ENCODE data around the gene BCL2.
"Not testable (repeated sequence)": the region's sequence is repeated elsewhere in the genome, so short reads cannot be mapped to it uniquely, and the experiment has no call there.

Gene BCL2

DNA sequence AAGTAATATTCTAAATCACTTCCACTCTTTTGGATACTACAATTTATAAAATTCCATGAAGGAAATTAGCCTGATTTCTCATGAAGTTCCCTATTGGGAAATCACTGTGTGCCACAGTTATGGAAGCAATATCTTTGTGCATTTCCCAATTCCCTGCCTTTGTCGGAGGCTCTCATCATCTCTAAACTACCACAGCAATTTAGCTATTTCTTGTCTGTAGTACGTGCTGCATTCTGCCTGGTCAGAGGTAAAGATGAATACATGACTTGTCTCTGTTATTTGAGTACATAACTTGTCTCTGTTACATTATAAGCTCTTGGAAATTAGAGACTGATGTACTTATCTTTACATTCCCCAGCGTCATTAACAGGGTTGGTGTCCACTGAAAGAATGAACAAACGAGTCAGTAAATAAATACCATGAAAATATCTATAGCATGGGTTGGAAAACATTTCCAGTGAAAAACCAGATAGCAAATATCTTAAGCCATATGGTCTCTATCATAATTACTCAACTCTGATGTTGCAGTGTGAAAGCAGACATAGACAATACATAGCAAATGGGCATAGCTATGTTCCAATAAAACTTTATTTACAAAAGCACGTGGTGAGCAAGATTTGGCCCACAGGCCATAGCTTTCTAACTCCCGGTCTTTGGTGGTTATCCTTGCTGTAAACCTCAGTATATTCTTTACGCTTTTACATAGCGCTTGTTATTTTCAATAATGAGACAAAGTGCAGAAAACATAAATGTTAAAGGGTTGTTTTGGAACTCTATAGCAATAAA, 78.8 kb downstream of the BCL2 start:
- Histone ChIP-seq H3K27me3 (no peaks in the 10 kb centered on the region), H3K36me3 (no peaks in the 10 kb centered on the region), H3K4me3 (ENCODE audit: low read depth in 1 of 2, low read length in 1 of 2) (no peak overlapping the region), H3K4me1 (ENCODE audit: control insufficient read depth in 1 of 2, insufficient read depth in 1 of 2, low read depth in 1 of 2, low read length in 1 of 2) (peaks cover 30 to 34% of the 10 kb centered on the region in 2 experiments), H3K27ac (no peak overlapping the region), H3K9me3 (no peaks in the 10 kb centered on the region)
- TF ChIP-seq, protein P1, sequence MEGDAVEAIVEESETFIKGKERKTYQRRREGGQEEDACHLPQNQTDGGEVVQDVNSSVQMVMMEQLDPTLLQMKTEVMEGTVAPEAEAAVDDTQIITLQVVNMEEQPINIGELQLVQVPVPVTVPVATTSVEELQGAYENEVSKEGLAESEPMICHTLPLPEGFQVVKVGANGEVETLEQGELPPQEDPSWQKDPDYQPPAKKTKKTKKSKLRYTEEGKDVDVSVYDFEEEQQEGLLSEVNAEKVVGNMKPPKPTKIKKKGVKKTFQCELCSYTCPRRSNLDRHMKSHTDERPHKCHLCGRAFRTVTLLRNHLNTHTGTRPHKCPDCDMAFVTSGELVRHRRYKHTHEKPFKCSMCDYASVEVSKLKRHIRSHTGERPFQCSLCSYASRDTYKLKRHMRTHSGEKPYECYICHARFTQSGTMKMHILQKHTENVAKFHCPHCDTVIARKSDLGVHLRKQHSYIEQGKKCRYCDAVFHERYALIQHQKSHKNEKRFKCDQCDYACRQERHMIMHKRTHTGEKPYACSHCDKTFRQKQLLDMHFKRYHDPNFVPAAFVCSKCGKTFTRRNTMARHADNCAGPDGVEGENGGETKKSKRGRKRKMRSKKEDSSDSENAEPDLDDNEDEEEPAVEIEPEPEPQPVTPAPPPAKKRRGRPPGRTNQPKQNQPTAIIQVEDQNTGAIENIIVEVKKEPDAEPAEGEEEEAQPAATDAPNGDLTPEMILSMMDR (IDR thresholded peaks at IDR 0.05), result no peak

DNA sequence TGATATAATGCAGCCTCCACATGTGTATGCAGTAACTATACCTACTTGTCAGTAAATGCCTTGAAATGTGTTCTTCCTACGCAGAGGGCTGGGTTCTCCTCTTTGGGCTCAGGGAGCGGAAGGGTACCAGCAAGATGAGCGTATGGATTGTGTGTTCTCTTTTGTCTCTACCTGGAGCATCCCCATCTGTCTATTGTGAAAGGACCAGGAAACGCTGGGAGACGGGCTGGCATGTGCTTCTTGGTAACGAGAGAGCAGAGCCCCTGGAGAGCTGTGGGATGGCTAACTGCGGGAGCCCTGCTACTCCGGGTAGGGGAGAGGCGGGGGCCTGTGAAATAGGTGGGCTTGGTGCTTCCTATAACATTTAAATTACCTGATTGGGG, 80.9 kb downstream of the BCL2 start:
- H3K36me3 ChIP-seq, result no peaks in the 10 kb centered on the region
- no peaks in the 10 kb centered on the region for H3K9me3 ChIP-seq
- H3K27ac ChIP-seq, result no peak overlapping the region
- no peak overlapping the region for H3K4me3 ChIP-seq (ENCODE audit: low read depth in 1 of 2, low read length in 1 of 2)
- H3K27me3 ChIP-seq, result no peaks in the 10 kb centered on the region
- peaks cover 31 to 39% of the 10 kb centered on the region in 2 experiments for H3K4me1 ChIP-seq (ENCODE audit: control insufficient read depth in 1 of 2, insufficient read depth in 1 of 2, low read depth in 1 of 2, low read length in 1 of 2)
- TF ChIP-seq, protein P1 (IDR thresholded peaks at IDR 0.05), result no peak

DNA sequence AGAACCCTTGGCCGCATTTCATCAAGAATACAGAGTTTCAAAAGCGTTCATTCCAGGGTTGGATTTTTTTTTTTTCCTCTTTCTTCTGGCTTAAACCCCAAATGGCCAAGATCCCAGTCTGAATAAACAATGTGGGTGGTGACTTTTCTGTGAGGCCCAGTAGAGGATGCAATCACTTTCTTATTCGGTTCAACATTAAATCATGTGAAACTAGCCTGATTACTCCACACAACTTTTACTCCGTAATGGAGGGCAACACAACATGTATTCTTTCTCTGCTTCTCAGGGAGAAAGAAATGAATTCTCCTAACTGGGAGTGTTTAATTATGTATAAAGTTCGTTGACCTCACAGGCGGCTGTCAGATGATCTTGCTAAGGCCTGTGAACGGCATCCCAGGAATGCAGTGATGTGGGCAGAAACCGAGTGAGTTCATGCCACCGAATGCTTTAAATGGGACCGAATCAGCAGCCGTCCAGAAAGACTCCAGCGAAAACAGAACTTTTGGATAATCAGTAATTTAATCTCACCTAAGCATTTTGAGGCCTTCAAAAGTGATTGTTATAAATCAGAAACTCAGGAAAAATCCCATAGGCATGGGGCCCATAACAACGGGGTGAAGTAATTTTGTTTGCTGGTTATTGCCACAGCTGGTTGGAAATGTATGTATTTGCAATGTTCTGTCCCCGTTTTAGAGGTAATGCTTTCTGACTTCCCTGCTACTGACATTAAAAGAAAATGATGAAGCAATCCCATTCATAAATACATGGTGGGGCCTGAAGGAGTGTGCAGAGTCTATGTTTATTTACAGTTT, 81.5 kb downstream of the BCL2 start:
- Histone ChIP-seq H3K4me3 (ENCODE audit: low read depth in 1 of 2, low read length in 1 of 2) (no peak overlapping the region), H3K9me3 (no peaks in the 10 kb centered on the region), H3K36me3 (no peaks in the 10 kb centered on the region), H3K27ac (peak overlapping the region; percentile 88), H3K4me1 (ENCODE audit: control insufficient read depth in 1 of 2, insufficient read depth in 1 of 2, low read depth in 1 of 2, low read length in 1 of 2) (peaks cover 31 to 39% of the 10 kb centered on the region in 2 experiments), H3K27me3 (no peaks in the 10 kb centered on the region)
- TF ChIP-seq, protein P1 (IDR thresholded peaks at IDR 0.05), result no peak

DNA sequence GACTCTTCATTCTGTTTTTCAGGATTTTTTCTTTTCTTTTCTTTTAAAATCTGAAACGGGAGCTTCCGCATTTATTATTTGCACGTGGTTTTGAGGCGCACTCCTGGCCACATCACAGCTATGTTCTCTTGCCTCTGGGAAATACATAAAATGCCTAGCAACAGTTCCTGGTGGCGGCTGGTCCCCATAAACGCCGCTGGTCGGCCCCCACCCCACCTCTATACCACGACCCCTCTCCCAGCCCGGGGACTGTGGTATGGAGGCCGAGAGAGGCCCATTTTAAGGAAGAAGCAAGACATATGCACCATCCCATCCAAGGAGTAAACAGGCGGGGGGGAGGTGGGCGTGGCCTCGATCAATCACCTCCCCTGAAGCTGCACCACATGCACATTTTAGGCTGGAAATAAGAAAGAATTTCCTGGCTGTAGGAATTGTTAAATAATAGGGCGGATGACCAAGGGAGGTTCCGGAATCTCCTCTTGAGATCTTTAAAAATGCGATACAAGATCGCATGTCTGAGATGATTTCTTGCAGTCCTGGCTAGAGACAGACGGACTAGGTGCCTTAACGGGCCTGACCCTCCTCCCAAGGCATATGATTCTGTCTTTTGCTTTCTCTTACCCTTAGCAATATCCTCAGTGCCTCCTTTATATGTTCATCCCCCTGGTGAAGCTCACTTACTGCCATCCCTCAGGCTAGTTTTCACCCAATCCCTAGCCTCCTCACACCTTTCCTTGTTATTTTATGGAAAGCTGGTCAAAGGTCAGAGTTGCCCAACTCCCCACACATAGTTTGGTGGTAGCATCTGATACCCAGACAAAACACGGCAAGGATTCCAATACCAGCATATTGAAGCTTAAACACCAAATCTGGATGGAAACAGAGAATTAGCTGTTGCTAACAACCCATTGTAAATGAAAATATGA, 82.4 kb downstream of the BCL2 start:
- no peaks in the 10 kb centered on the region for H3K27me3 ChIP-seq
- H3K9me3 ChIP-seq, result no peaks in the 10 kb centered on the region
- no peaks in the 10 kb centered on the region for H3K36me3 ChIP-seq
- peak overlapping the region; percentile 88 for H3K27ac ChIP-seq
- TF ChIP-seq, protein P1 (IDR thresholded peaks at IDR 0.05), result no peak
- peak overlapping the region; percentile 51 to 52 for H3K4me3 ChIP-seq (ENCODE audit: low read depth in 1 of 2, low read length in 1 of 2)
- peaks cover 31 to 39% of the 10 kb centered on the region in 2 experiments for H3K4me1 ChIP-seq (ENCODE audit: control insufficient read depth in 1 of 2, insufficient read depth in 1 of 2, low read depth in 1 of 2, low read length in 1 of 2)

DNA sequence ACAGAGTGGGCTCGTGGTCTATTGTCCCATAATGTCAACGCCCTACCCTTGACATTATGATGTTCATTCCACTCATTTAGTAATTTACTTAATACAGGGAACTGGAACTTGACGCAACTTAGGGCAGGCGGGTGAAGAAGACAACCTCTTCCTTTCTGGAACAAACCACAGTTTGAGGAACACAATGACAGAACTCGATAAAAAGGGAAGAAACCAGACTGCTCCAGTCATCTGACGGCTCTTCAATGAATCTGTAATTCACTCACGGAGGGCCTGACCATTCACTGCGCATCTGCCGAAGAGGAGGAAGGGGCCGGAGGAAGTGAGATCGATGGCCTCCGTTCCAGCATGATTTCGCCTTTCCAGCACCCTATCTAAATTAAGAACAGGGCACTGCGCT, 83.2 kb downstream of the BCL2 start:
- Histone ChIP-seq H3K9me3 (no peaks in the 10 kb centered on the region), H3K27ac (peak overlapping the region; percentile 88), H3K4me1 (ENCODE audit: control insufficient read depth in 1 of 2, insufficient read depth in 1 of 2, low read depth in 1 of 2, low read length in 1 of 2) (peaks cover 31 to 39% of the 10 kb centered on the region in 2 experiments), H3K4me3 (ENCODE audit: low read depth in 1 of 2, low read length in 1 of 2) (peak overlapping the region; percentile 51 to 52), H3K36me3 (no peaks in the 10 kb centered on the region), H3K27me3 (no peaks in the 10 kb centered on the region)
- TF ChIP-seq, protein P1 (IDR thresholded peaks at IDR 0.05), result no peak

DNA sequence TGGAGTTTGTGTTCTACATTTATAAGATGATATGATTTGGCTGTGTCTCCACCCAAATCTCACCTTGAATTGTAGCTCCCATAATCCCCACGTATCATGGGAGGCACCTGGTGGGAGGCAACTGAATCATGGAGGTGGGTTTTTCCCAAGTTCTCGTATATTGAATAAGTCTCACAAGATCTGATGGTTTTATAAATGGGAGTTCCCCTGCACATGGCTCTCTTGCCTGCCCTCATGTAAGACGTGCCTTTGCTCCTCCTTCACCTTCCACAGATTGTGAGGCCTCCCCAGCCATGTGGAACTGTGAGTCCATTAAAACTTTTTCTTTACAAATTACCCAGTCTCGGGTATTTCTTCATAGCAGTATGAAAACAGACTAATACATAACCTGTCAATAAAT, 83.6 kb downstream of the BCL2 start:
- H3K36me3 ChIP-seq, H3K9me3 ChIP-seq, H3K27me3 ChIP-seq: not testable (repeated sequence)
- H3K27ac ChIP-seq, result peak overlapping the region; percentile 88
- H3K4me1 ChIP-seq (ENCODE audit: control insufficient read depth in 1 of 2, insufficient read depth in 1 of 2, low read depth in 1 of 2, low read length in 1 of 2), result peaks cover 31 to 39% of the 10 kb centered on the region in 2 experiments
- peak overlapping the region in 1 of 2 experiments; percentile 51 for H3K4me3 ChIP-seq (ENCODE audit: low read depth in 1 of 2, low read length in 1 of 2)

Data from neutrophil (primary cell).